SK-N-MC (cell line): Measurements from ENCODE around the gene KRT5.

Source experiments
- EZH2 ChIP-seq: fragments of 200-600 bp; sonication (generic); IDR thresholded peaks from one replicate; pipeline ENCODE4 v1.6.1; 2017; ENCODE audit warnings: antibody characterized with exemption
- POLR2AphosphoS5 ChIP-seq: IDR thresholded peaks from 2 replicates; pipeline ENCODE4 v1.6.1; 2012; ENCODE audit warnings: mild to moderate bottlenecking, low read depth, low read length, borderline replicate concordance

DNA sequence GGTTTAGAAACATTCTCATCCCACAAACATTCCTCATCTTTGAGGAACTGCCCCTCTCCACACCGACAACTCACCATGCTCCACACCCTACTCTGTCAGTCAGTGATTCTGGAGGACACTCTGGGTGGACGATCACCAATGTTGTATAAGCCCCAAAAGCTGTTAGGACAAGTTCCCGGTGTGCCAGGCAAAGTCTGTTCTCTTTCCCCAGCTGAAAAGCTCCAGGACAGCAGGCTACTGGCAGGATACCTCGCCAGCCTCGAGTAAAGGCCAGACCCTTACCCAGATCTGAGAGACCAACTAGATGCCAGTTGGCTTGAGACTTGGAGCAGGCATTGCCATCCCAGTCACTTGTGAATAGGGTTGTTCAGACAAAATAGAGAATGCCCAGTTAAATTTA lies 12.0 kb downstream of the KRT5 start:
- TF ChIP-seq EZH2, result no peak
- no peak for TF ChIP-seq POLR2AphosphoS5
